GM12865 (cell line): ENCODE results near the gene PRKCH.
"Not testable (repeated sequence)": the region's sequence is repeated elsewhere in the genome, so short reads cannot be mapped to it uniquely, and the experiment has no call there.

Source experiments
- DNase-seq: peaks from one replicate; pipeline ENCODE4 v3.0.0; 2010; ENCODE audit warnings: low read depth
- H3K4me3 ChIP-seq: 2 replicates; pipeline ENCODE4 v1.5.1; 2011; ENCODE audit warnings: mild to moderate bottlenecking, low read depth, low read length, control low read depth
- CTCF ChIP-seq: IDR thresholded peaks from 2 replicates; pipeline ENCODE4 v1.5.1; 2011; ENCODE audit warnings: low read length, control low read depth, low read depth, inconsistent platforms; ENCODE audit not compliant: insufficient read depth; ENCODE audit errors: missing control alignments

PRKCH gene

GRCh38 chr14:61300754-61301153 lies 20.6 kb upstream of the PRKCH start:
- no peak for TF ChIP-seq CTCF
- no peak for DNase-seq
- H3K4me3 ChIP-seq, result no peak overlapping the region

- H3K4me3 ChIP-seq, result no peak overlapping the region
- no peak for TF ChIP-seq CTCF
- DNase-seq, result no peak
These were observed 16.7 kb upstream of the PRKCH start for GRCh38 chr14:61304688-61305087.

- no peak overlapping the region for H3K4me3 ChIP-seq
- TF ChIP-seq CTCF, result no peak
- DNase-seq, result no peak
These were observed 13.2 kb upstream of the PRKCH start for GRCh38 chr14:61308198-61308597.

- DNase-seq, result not testable (repeated sequence)
These were observed 12.7 kb upstream of the PRKCH start for GRCh38 chr14:61308701-61309100.

GRCh38 chr14:61315313-61315712 lies 6.1 kb upstream of the PRKCH start:
- TF ChIP-seq CTCF, result no peak
- no peak for DNase-seq
- no peak overlapping the region for H3K4me3 ChIP-seq

More at GRCh38 chr14:61308701-61309100, 12.7 kb upstream of the PRKCH start:
- H3K4me3 ChIP-seq, result not testable (repeated sequence)

- no peak for TF ChIP-seq CTCF
- DNase-seq, result no peak
- no peak overlapping the region for H3K4me3 ChIP-seq
These were observed 2.3 kb upstream of the PRKCH start for GRCh38 chr14:61319086-61319485.

GRCh38 chr14:61319706-61320105 lies 1.7 kb upstream of the PRKCH start:
- TF ChIP-seq CTCF, result no peak
- no peak overlapping the region for H3K4me3 ChIP-seq
- DNase-seq, result no peak

- DNase-seq, H3K4me3 ChIP-seq: not testable (repeated sequence)
These were observed 1.2 kb upstream of the PRKCH start for GRCh38 chr14:61320170-61320569.
